Immature natural killer cell (primary cell): ENCODE measurements around the gene CCDC167. TPM values are rescaled to one million over a fixed set of nuclear protein-coding genes. Genes with fewer than 3 reads are reported as not detected.

Experiments
- DNase-seq, 3 donors: peaks; one replicate each; pipeline ENCODE4 v3.0.0; 2022; ENCODE audit warnings: mixed read lengths in 1 of 3
- H3K27ac Mint-ChIP-seq, 6 donors: one replicate each; pipeline ENCODE4 v1.8.0; 2020; ENCODE audit warnings: mixed read lengths in 6 of 6, mild to moderate bottlenecking in 5 of 6, inconsistent platforms in 4 of 6, moderate library complexity in 3 of 6
- H3K27me3 Mint-ChIP-seq, 3 donors: one replicate each; pipeline ENCODE4 v1.8.0; 2020 to 2021; ENCODE audit warnings: low read depth in 3 of 3, mild to moderate bottlenecking in 3 of 3, mixed read lengths in 3 of 3, moderate library complexity in 3 of 3, inconsistent platforms in 1 of 3
- H3K36me3 Mint-ChIP-seq, 3 donors: one replicate each; pipeline ENCODE4 v1.8.0; 2020; ENCODE audit warnings: mixed read lengths in 3 of 3, inconsistent platforms in 2 of 3, mild to moderate bottlenecking in 2 of 3
- H3K4me1 Mint-ChIP-seq, 2 donors: one replicate each; pipeline ENCODE4 v1.8.0; 2020; ENCODE audit warnings: inconsistent platforms in 2 of 2, mild to moderate bottlenecking in 2 of 2, mixed read lengths in 2 of 2, moderate library complexity in 1 of 2
- H3K4me3 Mint-ChIP-seq, 5 donors: one replicate each; pipeline ENCODE4 v1.8.0; 2020; ENCODE audit warnings: mild to moderate bottlenecking in 5 of 5, mixed read lengths in 5 of 5, inconsistent platforms in 3 of 5, moderate library complexity in 3 of 5
- H3K9me3 Mint-ChIP-seq, 6 donors: one replicate each; pipeline ENCODE4 v1.8.0; 2020; ENCODE audit warnings: mild to moderate bottlenecking in 6 of 6, mixed read lengths in 6 of 6, inconsistent platforms in 4 of 6, moderate library complexity in 3 of 6
- polyA plus RNA-seq, 3 donors: library from polyadenylated mRNA; unstranded; fragments of 300-500 nt; fragmentation: Illumina TruSeq; gene quantifications; one replicate each; pipeline ENCODE4 v1.2.3, GENCODE V29; 2021

Gene CCDC167
- polyA plus RNA-seq, 3 donors from 2014 or later: 78.7 to 115 (median 79.3) TPM

GRCh38 chr6:37524025-37524969 lies 24.6 kb upstream of the CCDC167 start:
- peak overlapping the region in 1 of 6 donors; percentile 55 for H3K27ac Mint-ChIP-seq
- H3K9me3 Mint-ChIP-seq: no peaks in the 10 kb centered on the region
- no peaks in the 10 kb centered on the region for H3K36me3 Mint-ChIP-seq
- H3K4me3 Mint-ChIP-seq: no peak overlapping the region
- peaks cover 2 to 16% of the 10 kb centered on the region in 2 donors for H3K4me1 Mint-ChIP-seq
- DNase-seq: no peak
- peaks cover 8 to 13% (median 12%) of the 10 kb centered on the region in 3 donors for H3K27me3 Mint-ChIP-seq

GRCh38 chr6:37523412-37523811 lies 23.7 kb upstream of the CCDC167 start:
- DNase-seq: no peak
- no peaks in the 10 kb centered on the region for H3K9me3 Mint-ChIP-seq
- H3K4me1 Mint-ChIP-seq: peaks cover 11 to 25% of the 10 kb centered on the region in 2 donors
- H3K4me3 Mint-ChIP-seq: no peak overlapping the region
- H3K27ac Mint-ChIP-seq: peak overlapping the region in 1 of 6 donors; percentile 55
- no peaks in the 10 kb centered on the region for H3K36me3 Mint-ChIP-seq
- peaks cover 8 to 13% (median 10%) of the 10 kb centered on the region in 3 donors for H3K27me3 Mint-ChIP-seq

- no peak overlapping the region for H3K4me3 Mint-ChIP-seq
These were observed 23.1 kb upstream of the CCDC167 start for GRCh38 chr6:37522836-37523235.

GRCh38 chr6:37521674-37522073 lies 22.0 kb upstream of the CCDC167 start:
- Mint-ChIP-seq H3K36me3 (no peaks in the 10 kb centered on the region), H3K9me3 (no peaks in the 10 kb centered on the region)
- no peak for DNase-seq

More at GRCh38 chr6:37522836-37523235, 23.1 kb upstream of the CCDC167 start:
- Mint-ChIP-seq H3K4me1 (peaks cover 17 to 31% of the 10 kb centered on the region in 2 donors), H3K27ac (no peak overlapping the region), H3K27me3 (peaks cover 8 to 13% (median 10%) of the 10 kb centered on the region in 3 donors), H3K9me3 (no peaks in the 10 kb centered on the region), H3K36me3 (no peaks in the 10 kb centered on the region)
- no peak for DNase-seq

GRCh38 chr6:37520926-37521325 lies 21.2 kb upstream of the CCDC167 start:
- Mint-ChIP-seq H3K36me3 (no peaks in the 10 kb centered on the region), H3K4me3 (no peak overlapping the region), H3K9me3 (no peaks in the 10 kb centered on the region), H3K27ac (peak overlapping the region in 2 of 6 donors; percentile 18 to 65), H3K4me1 (peaks cover 36 to 50% of the 10 kb centered on the region in 2 donors), H3K27me3 (peaks cover 18 to 20% (median 18%) of the 10 kb centered on the region in 3 donors)
- DNase-seq: no peak

More at GRCh38 chr6:37521674-37522073, 22.0 kb upstream of the CCDC167 start:
- H3K4me1 Mint-ChIP-seq: peaks cover 29 to 42% of the 10 kb centered on the region in 2 donors
- peaks cover 14 to 18% (median 14%) of the 10 kb centered on the region in 3 donors for H3K27me3 Mint-ChIP-seq
- H3K27ac Mint-ChIP-seq: peak overlapping the region in 3 of 6 donors; percentile 18 to 67 (median 45)
- no peak overlapping the region for H3K4me3 Mint-ChIP-seq

- peaks cover 48 to 64% of the 10 kb centered on the region in 2 donors for H3K4me1 Mint-ChIP-seq
- H3K27ac Mint-ChIP-seq: peak overlapping the region in 4 of 6 donors; percentile 48 to 99 (median 98)
- peaks cover 13 to 24% (median 17%) of the 10 kb centered on the region in 3 donors for H3K27me3 Mint-ChIP-seq
- no peaks in the 10 kb centered on the region for H3K36me3 Mint-ChIP-seq
- H3K4me3 Mint-ChIP-seq: peak overlapping the region in 1 of 5 donors; percentile 8
- H3K9me3 Mint-ChIP-seq: no peaks in the 10 kb centered on the region
- no peak for DNase-seq
These were observed 19.8 kb upstream of the CCDC167 start for GRCh38 chr6:37519461-37519860.

GRCh38 chr6:37518116-37518515 lies 18.4 kb upstream of the CCDC167 start:
- Mint-ChIP-seq H3K27me3 (peaks cover 13 to 25% (median 19%) of the 10 kb centered on the region in 3 donors), H3K4me3 (peak overlapping the region; percentile 74 to 88 (median 77)), H3K27ac (peak overlapping the region; percentile 90 to 99 (median 99)), H3K9me3 (no peaks in the 10 kb centered on the region), H3K36me3 (peaks cover 0 to 3% (median 0%) of the 10 kb centered on the region in 3 donors), H3K4me1 (peaks cover 54 to 74% of the 10 kb centered on the region in 2 donors)
- no peak for DNase-seq

GRCh38 chr6:37517411-37517812 lies 17.7 kb upstream of the CCDC167 start:
- peak overlapping the region; percentile 74 to 88 (median 77) for H3K4me3 Mint-ChIP-seq
- peaks cover 54 to 74% of the 10 kb centered on the region in 2 donors for H3K4me1 Mint-ChIP-seq
- H3K36me3 Mint-ChIP-seq: peaks cover 0 to 3% (median 0%) of the 10 kb centered on the region in 3 donors
- peaks cover 10 to 25% (median 19%) of the 10 kb centered on the region in 3 donors for H3K27me3 Mint-ChIP-seq
- no peaks in the 10 kb centered on the region for H3K9me3 Mint-ChIP-seq
- peak overlapping the region; percentile 90 to 99 (median 99) for H3K27ac Mint-ChIP-seq
- DNase-seq: peak; percentile 91 to 93 (median 92)

GRCh38 chr6:37516920-37517405 lies 17.3 kb upstream of the CCDC167 start:
- peaks cover 9 to 25% (median 17%) of the 10 kb centered on the region in 3 donors for H3K27me3 Mint-ChIP-seq
- peaks cover 0 to 3% (median 0%) of the 10 kb centered on the region in 3 donors for H3K36me3 Mint-ChIP-seq
- H3K9me3 Mint-ChIP-seq: no peaks in the 10 kb centered on the region
- H3K27ac Mint-ChIP-seq: peak overlapping the region; percentile 90 to 99 (median 99)
- DNase-seq: no peak
- peak overlapping the region; percentile 74 to 88 (median 77) for H3K4me3 Mint-ChIP-seq
- H3K4me1 Mint-ChIP-seq: peaks cover 54 to 74% of the 10 kb centered on the region in 2 donors

GRCh38 chr6:37516076-37516919 lies 16.6 kb upstream of the CCDC167 start:
- H3K27me3 Mint-ChIP-seq: peaks cover 9 to 28% (median 19%) of the 10 kb centered on the region in 3 donors
- peak overlapping the region; percentile 90 to 99 (median 99) for H3K27ac Mint-ChIP-seq
- H3K4me3 Mint-ChIP-seq: peak overlapping the region; percentile 74 to 88 (median 77)
- peaks cover 54 to 68% of the 10 kb centered on the region in 2 donors for H3K4me1 Mint-ChIP-seq
- peak; percentile 82 to 86 (median 83) for DNase-seq
- H3K9me3 Mint-ChIP-seq: no peaks in the 10 kb centered on the region
- H3K36me3 Mint-ChIP-seq: peaks cover 0 to 3% (median 0%) of the 10 kb centered on the region in 3 donors

GRCh38 chr6:37515712-37516075 lies 16.0 kb upstream of the CCDC167 start:
- no peak for DNase-seq
- Mint-ChIP-seq H3K4me1 (peaks cover 54 to 63% of the 10 kb centered on the region in 2 donors), H3K36me3 (peaks cover 0 to 4% (median 3%) of the 10 kb centered on the region in 3 donors), H3K27ac (peak overlapping the region; percentile 90 to 99 (median 99)), H3K9me3 (no peaks in the 10 kb centered on the region), H3K4me3 (peak overlapping the region; percentile 74 to 88 (median 77)), H3K27me3 (peaks cover 9 to 26% (median 19%) of the 10 kb centered on the region in 3 donors)

- Mint-ChIP-seq H3K4me3 (peak overlapping the region in 2 of 5 donors; percentile 6 to 88), H3K9me3 (no peaks in the 10 kb centered on the region), H3K36me3 (peaks cover 0 to 4% (median 3%) of the 10 kb centered on the region in 3 donors), H3K27me3 (peaks cover 9 to 26% (median 19%) of the 10 kb centered on the region in 3 donors), H3K4me1 (peaks cover 54 to 61% of the 10 kb centered on the region in 2 donors), H3K27ac (peak overlapping the region; percentile 88 to 99 (median 98))
- DNase-seq: no peak
These were observed 15.1 kb upstream of the CCDC167 start for GRCh38 chr6:37514837-37515236.

GRCh38 chr6:37514321-37514771 lies 14.7 kb upstream of the CCDC167 start:
- no peaks in the 10 kb centered on the region for H3K9me3 Mint-ChIP-seq
- peaks cover 9 to 26% (median 19%) of the 10 kb centered on the region in 3 donors for H3K27me3 Mint-ChIP-seq
- peak in 1 of 3 donors; percentile 41 for DNase-seq
- H3K4me1 Mint-ChIP-seq: peaks cover 52 to 58% of the 10 kb centered on the region in 2 donors
- H3K4me3 Mint-ChIP-seq: peak overlapping the region; percentile 2 to 88 (median 44)
- H3K27ac Mint-ChIP-seq: peak overlapping the region; percentile 88 to 99 (median 98)
- H3K36me3 Mint-ChIP-seq: peaks cover 0 to 4% (median 3%) of the 10 kb centered on the region in 3 donors
